GM12874 (cell line): Measurements from ENCODE around the gene TXNRD2.

Experiments used
- CTCF ChIP-seq: IDR thresholded peaks from 2 replicates; pipeline ENCODE4 v1.5.1; 2011; ENCODE audit warnings: low read depth, mild to moderate bottlenecking, control low read depth, low read length, moderate library complexity; ENCODE audit not compliant: insufficient read depth

The TXNRD2 gene

GRCh38 chr22:19869497-19870152 lies 72.0 kb downstream of the TXNRD2 start:
- TF ChIP-seq CTCF, result no peak

- no peak for TF ChIP-seq CTCF
These were observed 72.7 kb downstream of the TXNRD2 start for GRCh38 chr22:19868773-19869471.

GRCh38 chr22:19868333-19868732 lies 73.3 kb downstream of the TXNRD2 start:
- no peak for TF ChIP-seq CTCF

- TF ChIP-seq CTCF, result no peak
These were observed 74.0 kb downstream of the TXNRD2 start for GRCh38 chr22:19867617-19868016.

GRCh38 chr22:19866665-19867009 lies 75.0 kb downstream of the TXNRD2 start:
- no peak for TF ChIP-seq CTCF

- no peak for TF ChIP-seq CTCF
These were observed 76.3 kb downstream of the TXNRD2 start for GRCh38 chr22:19865141-19865829.

GRCh38 chr22:19864538-19865106 lies 77.0 kb downstream of the TXNRD2 start:
- TF ChIP-seq CTCF, result no peak
